Lower leg skin (tissue), 3 donors: ENCODE results near the gene CFAP410.

Experiments used
- POLR2A ChIP-seq, 2 donors: fragments of 450-650 bp; IDR thresholded peaks; one replicate each; pipeline ENCODE4 v1.6.1; 2016 to 2017; ENCODE audit warnings: antibody characterized with exemption in 2 of 2, mild to moderate bottlenecking in 1 of 2, moderate library complexity in 1 of 2
- TF ChIP-seq, protein P1 (sequence below), 3 donors: fragments of 450-650 bp; IDR thresholded peaks; one replicate each; pipeline ENCODE4 v1.5.1; 2016; ENCODE audit warnings: antibody characterized with exemption in 3 of 3, mild to moderate bottlenecking in 3 of 3, moderate library complexity in 2 of 3

GRCh38 chr21:44286716-44287632, 52.2 kb downstream of the CFAP410 start:
- TF ChIP-seq, protein P1, sequence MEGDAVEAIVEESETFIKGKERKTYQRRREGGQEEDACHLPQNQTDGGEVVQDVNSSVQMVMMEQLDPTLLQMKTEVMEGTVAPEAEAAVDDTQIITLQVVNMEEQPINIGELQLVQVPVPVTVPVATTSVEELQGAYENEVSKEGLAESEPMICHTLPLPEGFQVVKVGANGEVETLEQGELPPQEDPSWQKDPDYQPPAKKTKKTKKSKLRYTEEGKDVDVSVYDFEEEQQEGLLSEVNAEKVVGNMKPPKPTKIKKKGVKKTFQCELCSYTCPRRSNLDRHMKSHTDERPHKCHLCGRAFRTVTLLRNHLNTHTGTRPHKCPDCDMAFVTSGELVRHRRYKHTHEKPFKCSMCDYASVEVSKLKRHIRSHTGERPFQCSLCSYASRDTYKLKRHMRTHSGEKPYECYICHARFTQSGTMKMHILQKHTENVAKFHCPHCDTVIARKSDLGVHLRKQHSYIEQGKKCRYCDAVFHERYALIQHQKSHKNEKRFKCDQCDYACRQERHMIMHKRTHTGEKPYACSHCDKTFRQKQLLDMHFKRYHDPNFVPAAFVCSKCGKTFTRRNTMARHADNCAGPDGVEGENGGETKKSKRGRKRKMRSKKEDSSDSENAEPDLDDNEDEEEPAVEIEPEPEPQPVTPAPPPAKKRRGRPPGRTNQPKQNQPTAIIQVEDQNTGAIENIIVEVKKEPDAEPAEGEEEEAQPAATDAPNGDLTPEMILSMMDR (IDR thresholded peaks at IDR 0.05): no peak
- no peak for TF ChIP-seq POLR2A (IDR thresholded peaks at IDR 0.05)
